HCT116 (cell line): ENCODE data around the gene RPS25. TPM values are rescaled to one million over a fixed set of nuclear protein-coding genes. Genes with fewer than 3 reads are reported as not detected.

Experiments
- ATAC-seq: fragments of 200-7000 bp; cut with Tn5 transposase; 2 replicates; pipeline ENCODE4 v1.9.1; 2020; ENCODE audit warnings: mild to moderate bottlenecking, moderate library complexity
- BruUV-seq: library from RNA; stranded (reverse); fragments of 400-500 nt; replicated peaks from 2 replicates; lab custom pipeline; 2021; lab: Mats Ljungman, UMichigan
- CTCF ChIA-PET: fragments of 300-600 bp; sonication (Branson Sonifier 250); formaldehyde crosslinking; loops from one replicate; lab custom pipeline; 2021; ENCODE audit warnings: antibody characterized with exemption; lab: Charles Lee
- POLR2A ChIA-PET: fragments of 300-600, 350-600 bp; sonication (Branson Sonifier 250); formaldehyde crosslinking; loops from one replicate; lab custom pipeline; 2021; ENCODE audit warnings: antibody characterized with exemption; lab: Charles Lee
- RAD21 ChIA-PET, 2 experiments: fragments of 300-600 bp; sonication (Branson Sonifier 250); formaldehyde crosslinking; loops; one replicate each; lab custom pipeline; 2023; ENCODE audit warnings: low total read pairs in 2 of 2; ENCODE audit not compliant: uncharacterized antibody in 2 of 2, unreplicated experiment in 2 of 2, low non-redundant PET in 1 of 2; lab: Charles Lee
- DNase-seq: peaks from one replicate; pipeline ENCODE4 v3.0.0-alpha.2; 2010; ENCODE audit warnings: low read depth, low spot score
- H2AFZ ChIP-seq: fragments of 200-600 bp; shearing (Covaris generic), sonication (generic); 2 replicates; pipeline ENCODE4 v1.6.1; 2017; ENCODE audit warnings: low read depth, mixed run types, mixed read lengths, antibody characterized with exemption, low read length; ENCODE audit not compliant: poor library complexity, severe bottlenecking
- H3K27ac ChIP-seq: 2 replicates; pipeline ENCODE4 v1.5.1; 2012; ENCODE audit warnings: low read depth, low read length
- H3K27me3 ChIP-seq: fragments of 200-600 bp; sonication (generic); 2 replicates; pipeline ENCODE4 v1.6.1; 2016; ENCODE audit warnings: mixed run types, low read length, mixed read lengths; ENCODE audit not compliant: insufficient read depth
- H3K36me3 ChIP-seq, 2 experiments: fragments of 200-500 bp in 1 of 2; fragments of 200-600 bp in 1 of 2; sonication (Bioruptor generic) in 1 of 2; sonication (generic) in 1 of 2; 2 replicates each; pipeline versions ENCODE4 v1.5.1 to v1.6.1; 2014 to 2016; ENCODE audit warnings: low read length in 2 of 2, inconsistent platforms in 1 of 2, mixed read lengths in 1 of 2, mixed run types in 1 of 2; ENCODE audit not compliant: insufficient read depth in 2 of 2, control insufficient read depth in 1 of 2
- H3K4me1 ChIP-seq, 2 experiments: fragments of 200-600 bp in 1 of 2; sonication (generic) in 1 of 2; 2 replicates each; pipeline versions ENCODE4 v1.5.1 to v1.6.1; 2012 to 2017; ENCODE audit warnings: low read length in 2 of 2, inconsistent platforms in 1 of 2, mild to moderate bottlenecking in 1 of 2, mixed read lengths in 1 of 2, mixed run types in 1 of 2, moderate library complexity in 1 of 2; ENCODE audit not compliant: insufficient read depth in 2 of 2, control insufficient read depth in 1 of 2
- H3K4me2 ChIP-seq: fragments of 200-600 bp; sonication (generic); 2 replicates; pipeline ENCODE4 v1.6.1; 2017; ENCODE audit warnings: mixed run types, low read length, mixed read lengths
- H3K4me3 ChIP-seq, 2 experiments: fragments of 200-600 bp in 1 of 2; sonication (generic) in 1 of 2; replicated peaks in 1 of 2; 2 replicates each; pipeline ENCODE4 v1.5.1; 2011 to 2016; ENCODE audit warnings: low read length in 2 of 2, control low read depth in 1 of 2, low read depth in 1 of 2, mild to moderate bottlenecking in 1 of 2, mixed read lengths in 1 of 2, mixed run types in 1 of 2
- H3K79me2 ChIP-seq: fragments of 200-600 bp; sonication (generic); 2 replicates; pipeline ENCODE4 v1.6.1; 2017; ENCODE audit warnings: mild to moderate bottlenecking, mixed run types, low read length, moderate library complexity, mixed read lengths; ENCODE audit not compliant: insufficient read depth
- H3K9ac ChIP-seq: fragments of 200-600 bp; sonication (generic); 2 replicates; pipeline ENCODE4 v1.6.1; 2016; ENCODE audit warnings: low read length, mixed read lengths
- H3K9me2 ChIP-seq: fragments of 200-600 bp; sonication (generic), shearing (Covaris generic); 2 replicates; pipeline ENCODE4 v1.6.1; 2017; ENCODE audit warnings: mixed run types, mild to moderate bottlenecking, moderate library complexity; ENCODE audit not compliant: insufficient read depth
- H3K9me3 ChIP-seq, 2 experiments: fragments of 200-500 bp in 1 of 2; fragments of 200-600 bp in 1 of 2; sonication (Bioruptor generic) in 1 of 2; sonication (generic) in 1 of 2; 2 replicates each; pipeline ENCODE4 v1.6.1; 2014 to 2017; ENCODE audit warnings: low read length in 2 of 2, mixed read lengths in 2 of 2, inconsistent platforms in 1 of 2, low read depth in 1 of 2, mild to moderate bottlenecking in 1 of 2, mixed run types in 1 of 2, moderate library complexity in 1 of 2; ENCODE audit not compliant: control insufficient read depth in 1 of 2, insufficient read depth in 1 of 2
- H4K20me1 ChIP-seq: fragments of 200-600 bp; sonication (generic), shearing (Covaris generic); 2 replicates; pipeline ENCODE4 v1.6.1; 2017; ENCODE audit warnings: mixed run types, mild to moderate bottlenecking, moderate library complexity; ENCODE audit not compliant: insufficient read depth
- CBX3 ChIP-seq: IDR thresholded peaks from 2 replicates; pipeline ENCODE4 v1.6.1; 2012; ENCODE audit warnings: low read depth
- CEBPB ChIP-seq: IDR thresholded peaks from 2 replicates; pipeline ENCODE4 v1.6.1; 2012; ENCODE audit warnings: low read depth
- CTCF ChIP-seq, 3 experiments: fragments of 200-600 bp in 1 of 3; sonication (generic) in 1 of 3; IDR thresholded peaks in 2 of 3; conservative IDR thresholded peaks in 1 of 3; 2 replicates each; pipeline ENCODE4 v1.5.1; 2012 to 2017; ENCODE audit warnings: low read depth in 2 of 3, low read length in 2 of 3, antibody characterized with exemption in 1 of 3, borderline replicate concordance in 1 of 3, control low read depth in 1 of 3, mild to moderate bottlenecking in 1 of 3, mixed read lengths in 1 of 3, mixed run types in 1 of 3, moderate library complexity in 1 of 3; ENCODE audit not compliant: insufficient read depth in 1 of 3
- EGR1 ChIP-seq: IDR thresholded peaks from 2 replicates; pipeline ENCODE4 v1.6.1; 2012; ENCODE audit warnings: low read depth
- ELF1 ChIP-seq: IDR thresholded peaks from 2 replicates; pipeline ENCODE4 v1.6.1; 2012; ENCODE audit warnings: low read depth, borderline replicate concordance
- EZH2phosphoT487 ChIP-seq: fragments of 200-600 bp; IDR thresholded peaks from 2 replicates; pipeline ENCODE4 v1.6.1; 2018; ENCODE audit warnings: antibody characterized with exemption, borderline replicate concordance
- FOSL1 ChIP-seq: IDR thresholded peaks from 2 replicates; pipeline ENCODE4 v1.6.1; 2012; ENCODE audit warnings: low read depth
- JUND ChIP-seq: IDR thresholded peaks from 2 replicates; pipeline ENCODE4 v1.6.1; 2012
- POLR2A ChIP-seq: IDR thresholded peaks from 2 replicates; pipeline ENCODE4 v1.7.0; 2011; ENCODE audit warnings: borderline replicate concordance; ENCODE audit not compliant: insufficient read depth, insufficient read length; ENCODE audit errors: extremely low read depth
- POLR2AphosphoS5 ChIP-seq: IDR thresholded peaks from 2 replicates; pipeline ENCODE4 v1.6.1; 2011; ENCODE audit warnings: mild to moderate bottlenecking, low read depth, low read length, moderate library complexity
- RAD21 ChIP-seq: IDR thresholded peaks from 2 replicates; pipeline ENCODE4 v1.6.1; 2012; ENCODE audit warnings: low read depth, mild to moderate bottlenecking
- SIN3A ChIP-seq: IDR thresholded peaks from 2 replicates; pipeline ENCODE4 v1.6.1; 2012; ENCODE audit warnings: low read depth
- SP1 ChIP-seq: IDR thresholded peaks from 2 replicates; pipeline ENCODE4 v1.6.1; 2012; ENCODE audit warnings: low read depth
- SRF ChIP-seq: IDR thresholded peaks from 2 replicates; pipeline ENCODE4 v1.6.1; 2012; ENCODE audit warnings: low read depth
- TCF7L2 ChIP-seq: IDR thresholded peaks from 2 replicates; pipeline ENCODE4 v1.7.0; 2011; ENCODE audit warnings: borderline replicate concordance, inconsistent platforms; ENCODE audit not compliant: insufficient read depth, insufficient read length; ENCODE audit errors: extremely low read depth
- YY1 ChIP-seq: IDR thresholded peaks from 2 replicates; pipeline ENCODE4 v1.6.1; 2011; ENCODE audit warnings: low read length, low read depth, moderate library complexity, mild to moderate bottlenecking; ENCODE audit not compliant: insufficient replicate concordance; ENCODE audit errors: extremely low read depth
- ZBTB33 ChIP-seq: IDR thresholded peaks from 2 replicates; pipeline ENCODE4 v1.6.1; 2011; ENCODE audit warnings: mild to moderate bottlenecking, low read length, moderate library complexity; ENCODE audit not compliant: insufficient replicate concordance; ENCODE audit errors: extremely low read depth
- ZFX ChIP-seq: fragments of 450-650 bp; IDR thresholded peaks from 2 replicates; pipeline ENCODE4 v1.6.1; 2017
- ZNF274 ChIP-seq: fragments of 200-500 bp; sonication (Bioruptor generic); IDR thresholded peaks from 2 replicates; pipeline ENCODE4 v1.6.1; 2014; ENCODE audit warnings: mild to moderate bottlenecking, low read depth, low read length, inconsistent platforms
- intact Hi-C: fragments of 100-400 bp; cut with micrococcal nuclease; formaldehyde crosslinking; loops from 2 replicates; pipeline ENCODE4 v1.10.0; 2022
- total RNA-seq: library from RNA; stranded (reverse); gene quantifications from one replicate; pipeline ENCODE4 v1.2.1, GENCODE V29; 2021; ENCODE audit not compliant: unreplicated experiment
- TF ChIP-seq, protein P1 (sequence below): IDR thresholded peaks from 2 replicates; pipeline ENCODE4 v1.6.1; 2012; ENCODE audit warnings: low read depth

Gene RPS25
- total RNA-seq, 1 experiment from 2014 or later: 1,404 TPM

DNA sequence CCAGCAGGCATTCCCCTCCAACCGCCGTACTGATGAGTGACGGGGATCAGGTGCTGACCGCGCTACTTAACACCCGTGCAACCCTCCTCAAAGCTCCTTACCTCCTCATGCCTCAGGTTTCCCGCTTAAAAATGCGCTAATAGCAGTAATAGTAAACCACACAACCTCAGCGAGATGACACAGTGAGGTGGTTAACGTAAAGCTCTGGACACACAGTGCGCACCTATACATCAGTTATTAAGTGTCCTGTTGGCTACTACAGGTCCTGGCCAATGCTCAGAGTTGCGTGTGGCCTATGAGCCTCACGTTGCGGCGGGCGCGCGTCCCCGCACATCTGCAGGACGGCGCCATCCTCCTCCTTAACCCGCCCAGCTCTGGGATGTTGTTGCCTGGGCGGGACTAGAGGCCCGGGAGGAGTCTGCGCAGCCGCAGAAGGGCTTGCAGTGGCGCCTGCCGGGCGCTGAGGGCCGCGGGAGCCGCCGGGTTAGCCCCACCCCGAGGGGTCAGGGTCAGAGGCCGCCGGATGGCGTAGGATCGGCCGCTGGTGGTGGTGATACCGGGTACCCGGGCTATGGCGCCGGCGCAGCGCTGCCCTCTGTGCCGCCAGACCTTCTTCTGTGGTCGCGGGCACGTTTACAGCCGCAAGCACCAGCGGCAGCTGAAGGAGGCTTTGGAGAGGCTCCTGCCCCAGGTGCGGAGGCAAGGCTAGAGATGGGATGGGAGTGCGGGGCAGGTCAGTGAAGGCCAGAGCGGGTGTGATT is 20.3 kb downstream of the RPS25 start, which contains the start of gene CENATAC:
Gene CENATAC (plus strand): TSS at position 512 of the 761 bp plus-strand sequence. CDS start 60 bp downstream, at position 572.
- RAD21 ChIA-PET: interaction anchor here in 1 of 2 experiments (0.5 kb wide), 1 partner anchor 9 kb away, joined by 3 read pairs; no protein-coding TSS in a partner anchor
- CTCF ChIA-PET: interaction anchor here (0.6 to 1.0 kb wide), 2 partner anchors 42 to 89 kb away, joined by 3 read pairs; partner anchors contain the start of gene UPK2
- H3K79me2 ChIP-seq: peaks cover 68% of the 10 kb centered on the region
- TF ChIP-seq RAD21 (no peak), SIN3A (peak; percentile 95), FOSL1 (no peak), ELF1 (no peak), JUND (no peak), EGR1 (peak; percentile 51), POLR2AphosphoS5 (peak; percentile 98), CTCF (IDR thresholded peaks at IDR 0.05 in 2 of 3, conservative IDR thresholded peaks at IDR 0.05 in 1 of 3; ENCODE audit: borderline replicate concordance in 1 of 3, insufficient read depth in 1 of 3, low read depth in 2 of 3, low read length in 2 of 3) (no peak), CBX3 (peak; percentile 77; the same call in 1 of the 2 replicates), ZBTB33 (no peak), CEBPB (no peak), SP1 (peak; percentile 50), EZH2phosphoT487 (no peak), POLR2A (peak; percentile 99), TCF7L2 (no peak), ZNF274 (no peak), ZFX (peak; percentile 78), SRF (no peak), YY1 (peak; percentile 80)
- TF ChIP-seq, protein P1, sequence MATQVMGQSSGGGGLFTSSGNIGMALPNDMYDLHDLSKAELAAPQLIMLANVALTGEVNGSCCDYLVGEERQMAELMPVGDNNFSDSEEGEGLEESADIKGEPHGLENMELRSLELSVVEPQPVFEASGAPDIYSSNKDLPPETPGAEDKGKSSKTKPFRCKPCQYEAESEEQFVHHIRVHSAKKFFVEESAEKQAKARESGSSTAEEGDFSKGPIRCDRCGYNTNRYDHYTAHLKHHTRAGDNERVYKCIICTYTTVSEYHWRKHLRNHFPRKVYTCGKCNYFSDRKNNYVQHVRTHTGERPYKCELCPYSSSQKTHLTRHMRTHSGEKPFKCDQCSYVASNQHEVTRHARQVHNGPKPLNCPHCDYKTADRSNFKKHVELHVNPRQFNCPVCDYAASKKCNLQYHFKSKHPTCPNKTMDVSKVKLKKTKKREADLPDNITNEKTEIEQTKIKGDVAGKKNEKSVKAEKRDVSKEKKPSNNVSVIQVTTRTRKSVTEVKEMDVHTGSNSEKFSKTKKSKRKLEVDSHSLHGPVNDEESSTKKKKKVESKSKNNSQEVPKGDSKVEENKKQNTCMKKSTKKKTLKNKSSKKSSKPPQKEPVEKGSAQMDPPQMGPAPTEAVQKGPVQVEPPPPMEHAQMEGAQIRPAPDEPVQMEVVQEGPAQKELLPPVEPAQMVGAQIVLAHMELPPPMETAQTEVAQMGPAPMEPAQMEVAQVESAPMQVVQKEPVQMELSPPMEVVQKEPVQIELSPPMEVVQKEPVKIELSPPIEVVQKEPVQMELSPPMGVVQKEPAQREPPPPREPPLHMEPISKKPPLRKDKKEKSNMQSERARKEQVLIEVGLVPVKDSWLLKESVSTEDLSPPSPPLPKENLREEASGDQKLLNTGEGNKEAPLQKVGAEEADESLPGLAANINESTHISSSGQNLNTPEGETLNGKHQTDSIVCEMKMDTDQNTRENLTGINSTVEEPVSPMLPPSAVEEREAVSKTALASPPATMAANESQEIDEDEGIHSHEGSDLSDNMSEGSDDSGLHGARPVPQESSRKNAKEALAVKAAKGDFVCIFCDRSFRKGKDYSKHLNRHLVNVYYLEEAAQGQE: no peak

More for the DNA sequence above, 20.3 kb downstream of the RPS25 start, which contains the start of gene CENATAC:
- peaks cover 15 to 46% of the 10 kb centered on the region in 2 experiments for H3K4me1 ChIP-seq
- no peaks in the 10 kb centered on the region for H4K20me1 ChIP-seq
- intact Hi-C loops: no loop called here
- H3K4me2 ChIP-seq: peak within 1 kb of the TSS; percentile 97
- peaks cover 10 to 23% of the 10 kb centered on the region in 2 experiments for H3K36me3 ChIP-seq
- peak; percentile 90 for ATAC-seq
- no peak within 1 kb of the TSS for H2AFZ ChIP-seq
- peak within 1 kb of the TSS; percentile 96 for H3K27ac ChIP-seq
- peak within 1 kb of the TSS; percentile 90 for H3K4me3 ChIP-seq
- H3K9me2 ChIP-seq: no peaks in the 10 kb centered on the region
- peak; percentile 74 for DNase-seq
- H3K9ac ChIP-seq: peak within 1 kb of the TSS; percentile 90
- BruUV-seq: no TSS peak
- POLR2A ChIA-PET: no interaction called here
- no peaks in the 10 kb centered on the region for H3K9me3 ChIP-seq
- H3K27me3 ChIP-seq: no peaks in the 10 kb centered on the region
